ELR (cell line): Measurements from ENCODE around the gene KLHDC8A.

Experiments
- DNase-seq: peaks from one replicate; pipeline ENCODE4 v3.0.0-alpha.2; 2015; ENCODE audit warnings: low read depth

KLHDC8A gene

DNA sequence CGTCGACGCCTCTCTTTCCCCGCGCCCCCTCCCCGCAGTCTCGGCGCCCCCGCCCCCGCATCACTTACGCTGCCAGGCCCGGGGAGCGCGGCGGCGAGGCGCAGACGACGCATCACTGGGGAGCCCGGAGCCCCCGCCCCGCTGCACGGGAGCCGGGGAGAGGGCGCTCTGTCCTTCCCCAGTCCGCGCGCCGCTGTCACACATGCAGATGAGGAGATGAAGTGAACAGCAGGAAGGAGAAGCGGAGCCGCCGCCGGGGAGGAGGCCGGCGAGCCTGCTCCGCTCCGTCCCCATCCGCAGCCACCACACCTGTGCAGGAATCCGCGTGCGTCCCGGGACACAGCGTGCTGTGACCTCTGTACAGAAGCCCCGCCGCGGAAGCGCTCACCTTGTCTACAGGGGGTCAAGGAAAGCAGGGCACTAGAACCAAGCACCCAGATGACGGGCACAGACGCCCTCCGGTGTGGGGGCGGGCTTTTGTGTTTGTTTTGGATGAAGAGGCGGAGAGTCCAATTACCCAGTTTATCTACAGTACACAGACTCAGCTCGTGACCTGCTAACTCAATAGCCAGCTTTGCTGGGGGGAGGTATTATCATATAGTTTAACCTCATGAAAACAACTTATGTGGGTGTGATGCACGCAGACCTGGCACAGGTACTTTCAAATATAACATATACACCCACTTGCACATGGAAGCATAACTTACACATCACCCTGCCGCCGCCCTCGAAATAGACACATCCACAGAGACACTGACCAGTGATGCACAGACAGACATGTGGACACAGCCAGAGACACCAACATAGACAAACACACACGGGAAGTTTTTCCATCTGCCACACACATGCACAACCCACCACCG is 12.4 kb downstream of the KLHDC8A start:
- no peak for DNase-seq

DNA sequence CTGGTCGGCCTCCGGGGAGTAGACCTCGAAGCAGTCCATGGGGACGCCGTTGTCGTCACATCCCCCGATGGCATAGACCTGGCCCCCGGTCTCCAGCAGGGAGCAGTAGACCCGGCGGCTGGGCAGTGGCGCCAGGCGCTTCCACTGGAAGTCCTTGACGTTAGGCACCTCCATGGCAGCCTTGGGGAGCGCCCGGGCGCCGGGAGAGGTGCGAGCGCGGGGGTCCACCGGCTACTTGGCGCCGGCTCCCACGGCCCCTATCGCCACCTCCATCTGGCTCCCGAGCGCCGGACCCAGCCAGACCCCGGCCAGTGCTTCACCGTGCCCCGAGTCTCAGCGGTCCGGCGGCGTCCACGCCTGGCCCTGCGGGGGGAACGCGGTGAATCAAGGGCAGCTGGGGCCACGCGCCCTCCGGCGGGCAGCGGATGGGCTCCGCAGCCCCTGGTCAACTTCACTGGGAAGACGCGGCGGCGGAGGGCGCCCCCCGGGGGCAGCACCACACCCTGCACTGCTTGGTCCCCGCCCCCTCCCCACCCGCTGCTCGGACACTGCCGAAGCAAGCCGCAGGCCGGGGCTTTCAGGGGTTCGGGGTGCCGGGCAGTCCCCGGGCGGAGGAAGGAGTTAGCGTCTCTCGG is 13.2 kb downstream of the KLHDC8A start:
- no peak for DNase-seq

DNA sequence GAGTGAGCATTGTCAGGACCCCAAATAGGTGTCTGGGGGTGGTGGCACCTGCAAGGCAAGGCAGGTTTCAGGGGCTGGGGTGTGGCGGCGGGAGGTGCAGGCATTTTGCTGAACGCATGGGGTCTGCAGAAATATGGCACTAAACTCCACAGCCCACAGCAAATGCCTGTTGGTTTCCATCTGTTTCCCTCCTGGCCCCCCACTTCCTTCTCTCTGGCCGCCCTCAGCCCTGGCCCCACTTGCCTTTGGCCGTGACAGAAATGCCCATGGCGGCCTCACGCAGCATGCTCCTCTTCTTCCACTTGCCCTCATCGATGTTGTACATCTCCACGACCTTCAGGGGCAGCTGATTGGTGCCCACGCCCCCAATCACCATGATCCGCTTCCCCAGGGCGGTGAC is 13.7 kb downstream of the KLHDC8A start:
- no peak for DNase-seq

- DNase-seq, result no peak
Observed at GRCh38 chr1:205340676-205341075, 16.0 kb downstream of the KLHDC8A start.

DNA sequence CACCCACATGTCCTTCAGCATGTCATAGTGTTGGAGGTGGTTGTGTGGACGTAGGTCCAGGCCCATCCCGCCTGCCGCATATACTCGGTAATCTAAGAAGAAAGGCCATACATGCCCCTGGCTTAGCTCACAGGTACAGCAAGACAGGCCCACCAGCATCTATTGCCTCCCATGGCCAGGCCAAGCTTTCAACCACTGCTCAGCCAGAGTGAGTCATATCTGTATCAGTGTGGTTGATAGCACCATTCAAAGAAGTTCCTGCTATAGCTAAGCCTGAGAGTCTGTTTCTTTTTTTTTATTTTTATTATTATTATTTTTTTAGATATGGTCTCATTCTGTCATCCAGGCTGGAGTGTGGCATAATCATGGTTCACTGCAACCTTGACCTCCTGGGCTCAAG is 17.0 kb downstream of the KLHDC8A start:
- DNase-seq, result no peak

- no peak for DNase-seq
Observed at GRCh38 chr1:205339197-205339702, 17.5 kb downstream of the KLHDC8A start.

GRCh38 chr1:205338011-205338410 is 18.7 kb downstream of the KLHDC8A start:
- DNase-seq, result no peak

- no peak for DNase-seq
Observed at GRCh38 chr1:205337481-205337880, 19.2 kb downstream of the KLHDC8A start.

DNA sequence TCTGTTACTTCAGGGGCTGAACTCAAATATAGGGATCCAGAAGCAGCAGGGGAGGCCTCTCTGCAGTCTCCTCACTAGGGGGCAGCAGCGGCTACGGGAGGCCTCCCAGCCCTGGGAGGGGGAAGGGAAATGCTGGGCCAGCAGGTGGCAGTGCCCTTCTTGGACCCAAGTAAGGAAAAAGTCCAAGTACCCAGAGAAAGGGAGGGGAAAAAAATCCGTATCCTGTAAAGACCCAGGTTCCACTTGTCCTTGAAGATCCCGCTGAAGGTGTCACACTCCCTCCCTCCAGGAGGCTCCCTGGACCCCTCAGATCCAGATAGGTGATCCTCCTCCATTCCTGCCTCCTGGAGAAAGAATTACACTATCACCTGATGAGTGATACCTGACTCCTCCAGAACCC is 21.0 kb downstream of the KLHDC8A start:
- DNase-seq, result peak; percentile 80

- no peak for DNase-seq
Observed at GRCh38 chr1:205332015-205332791, 24.5 kb downstream of the KLHDC8A start.

DNA sequence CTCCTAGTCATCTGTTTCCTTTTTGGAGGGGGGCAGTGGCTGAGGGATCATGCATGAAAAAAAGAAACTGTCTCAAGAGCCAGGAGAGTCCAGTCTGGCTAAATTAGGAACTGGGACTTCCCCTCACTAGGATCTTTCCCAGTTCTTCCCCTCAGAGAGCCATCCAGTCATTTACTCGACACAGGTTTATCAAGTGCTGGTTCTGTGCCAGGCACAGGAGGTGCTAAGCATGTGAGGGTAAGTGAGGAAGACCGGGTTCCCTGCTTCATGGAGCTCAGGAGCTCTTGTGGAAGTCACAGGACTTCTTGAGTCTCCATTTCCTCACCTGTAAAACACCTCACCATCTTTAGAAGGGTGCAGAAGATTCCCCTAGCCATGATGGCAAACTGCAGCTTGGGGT is 26.6 kb downstream of the KLHDC8A start:
- DNase-seq, result no peak

GRCh38 chr1:205329719-205330118 is 27.0 kb downstream of the KLHDC8A start:
- DNase-seq, result no peak

DNA sequence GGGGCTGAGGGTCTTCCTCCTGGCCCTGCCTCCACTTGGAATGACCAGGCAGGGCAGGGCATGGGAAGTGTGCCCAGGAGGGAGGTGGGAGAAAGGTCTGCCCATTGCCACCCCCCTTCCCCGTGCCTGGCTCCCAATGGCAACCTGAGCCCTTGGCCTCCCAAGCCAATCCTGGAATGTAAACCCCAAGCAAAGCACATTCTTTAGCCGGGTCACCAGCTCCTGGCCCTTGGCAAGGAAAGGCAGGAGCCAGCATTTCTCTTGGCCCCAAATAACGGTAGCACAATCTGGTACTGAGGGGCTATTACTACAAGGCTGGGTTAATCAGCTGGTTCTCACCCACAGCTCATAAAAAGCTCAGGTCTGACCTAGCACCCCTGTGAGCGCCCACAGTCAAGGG is 28.2 kb downstream of the KLHDC8A start:
- DNase-seq, result no peak

DNA sequence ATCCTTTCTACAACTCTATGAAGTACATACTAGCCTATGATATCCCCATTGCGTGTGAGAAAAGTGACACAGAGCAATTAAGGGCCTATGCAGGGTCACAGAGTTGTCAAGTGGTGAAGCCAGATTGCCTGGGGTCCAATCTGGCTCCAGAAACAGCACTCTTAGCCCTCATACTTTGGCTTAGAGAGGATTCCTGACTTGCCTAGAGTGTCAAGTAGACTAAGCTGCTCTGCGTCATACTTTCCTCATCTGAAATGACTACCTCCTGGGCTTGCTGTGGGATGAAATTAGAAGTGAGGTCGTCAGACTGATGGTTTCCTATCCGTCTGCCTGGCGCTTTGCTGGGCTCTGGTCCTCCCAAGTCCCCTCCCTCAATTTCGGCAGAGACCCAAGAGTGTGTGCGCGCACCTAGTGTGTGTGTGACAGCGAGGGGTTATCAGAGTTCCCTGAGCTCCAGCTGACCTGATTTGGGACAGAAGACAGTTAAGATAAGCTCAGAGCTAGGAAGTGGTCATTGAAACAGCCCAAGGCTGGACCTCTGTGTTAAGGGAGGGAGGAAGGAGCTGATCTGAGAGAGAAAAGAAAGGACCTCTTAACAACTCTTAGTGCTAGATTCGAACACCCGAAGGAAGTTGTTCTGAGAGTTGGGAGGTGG is 29.8 kb downstream of the KLHDC8A start:
- peak; percentile 55 for DNase-seq

- peak; percentile 80 for DNase-seq
Observed at GRCh38 chr1:205325334-205325884, 31.3 kb downstream of the KLHDC8A start.

DNA sequence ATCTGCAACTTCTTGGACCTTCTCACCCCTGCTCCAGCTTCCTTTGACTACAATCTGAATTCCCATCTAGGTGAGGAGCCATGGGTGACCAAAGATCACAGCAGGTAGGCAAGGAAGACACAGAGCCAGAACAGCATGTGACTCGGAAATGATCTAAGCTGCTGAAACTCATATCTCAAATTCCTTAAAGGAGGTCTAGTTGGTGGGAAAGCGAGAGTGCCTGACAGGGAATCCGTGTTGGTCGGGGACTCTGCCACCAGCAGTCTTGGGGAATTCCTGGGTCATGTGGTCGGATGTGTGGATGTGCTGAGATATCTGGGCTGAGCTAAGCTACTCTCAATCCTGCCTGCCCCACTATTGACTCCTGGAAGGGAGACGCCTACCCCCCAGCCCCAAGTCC is 31.9 kb downstream of the KLHDC8A start:
- DNase-seq, result peak; percentile 54

DNA sequence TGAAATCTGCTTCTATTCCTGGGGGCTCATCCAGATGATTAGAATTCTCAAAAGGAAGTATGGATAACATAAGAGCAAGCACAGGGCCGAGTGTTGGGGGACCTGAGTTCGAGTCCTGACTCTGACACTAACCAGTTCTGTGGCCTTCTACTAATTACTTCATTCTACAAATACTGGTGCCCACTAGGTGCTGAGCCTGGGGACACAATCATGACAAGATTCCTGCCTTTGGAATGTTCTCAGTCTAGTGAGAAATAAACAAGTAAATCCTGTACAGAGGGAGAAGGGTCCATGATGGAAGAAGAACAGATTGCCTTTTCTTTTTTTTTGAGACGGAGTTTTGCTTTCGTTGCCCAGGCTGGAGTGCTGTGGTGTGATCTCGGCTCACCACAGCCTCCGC is 32.9 kb downstream of the KLHDC8A start:
- DNase-seq, result no peak

DNA sequence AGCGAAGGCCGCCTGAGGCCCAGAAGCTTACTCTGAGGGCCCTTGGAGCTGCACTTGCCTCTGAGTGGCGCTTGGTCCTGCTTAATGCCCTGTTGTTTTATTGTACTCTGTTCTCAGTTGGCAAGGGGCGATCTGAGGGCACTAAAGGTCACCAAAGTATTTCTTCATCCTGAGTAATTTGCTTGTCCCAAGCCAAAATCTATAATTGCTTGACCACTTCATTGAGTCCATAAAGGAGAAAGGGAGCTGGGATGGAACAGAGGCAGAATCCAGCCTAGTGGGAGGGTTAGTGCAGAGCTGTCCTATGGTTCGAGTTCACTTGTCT is 34.8 kb downstream of the KLHDC8A start:
- DNase-seq, result no peak

DNA sequence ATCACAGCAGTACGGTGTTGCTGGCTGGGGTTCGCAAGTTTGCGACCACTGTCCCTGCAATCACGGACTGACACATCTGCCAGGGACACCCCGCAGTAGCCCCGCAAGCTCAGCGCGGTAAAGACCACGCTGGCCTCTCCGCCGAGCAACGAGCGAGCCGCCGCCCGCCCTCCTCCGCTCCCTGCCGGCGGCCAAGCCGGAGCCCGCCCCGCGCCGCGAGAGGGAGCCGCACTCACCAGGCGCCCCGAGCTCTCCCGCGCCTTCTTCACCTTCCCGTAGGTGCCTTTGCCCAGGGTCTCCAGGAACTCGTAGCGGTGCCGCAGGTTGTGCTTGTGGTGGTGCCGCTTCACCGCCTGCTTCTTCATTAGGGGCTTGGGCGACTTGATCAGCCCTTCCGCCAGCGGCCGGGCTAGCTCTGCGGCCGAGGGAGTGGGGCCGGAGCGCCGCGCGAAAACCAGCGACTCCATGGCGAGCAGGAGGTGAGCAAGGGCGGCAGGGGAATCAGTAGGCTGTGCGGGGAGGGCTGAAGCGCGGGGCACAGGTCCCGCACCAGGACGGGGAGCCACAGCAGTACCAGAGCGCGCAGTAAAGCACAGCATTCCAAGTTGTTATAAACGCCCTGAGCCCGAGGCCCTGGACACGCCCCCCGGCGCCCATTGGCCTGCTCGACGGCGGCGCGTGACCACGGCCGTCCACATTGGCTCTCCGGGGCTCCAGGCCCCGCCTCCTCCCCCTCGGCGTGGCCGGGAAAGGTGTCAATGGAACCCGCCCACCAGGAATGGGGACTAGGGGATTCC is 35.4 kb downstream of the KLHDC8A start, which contains the start of gene NUAK2:
Gene NUAK2, minus strand, starts transcription at position 584 of the 797 bp plus-strand sequence. Its CDS starts 117 bp downstream, at position 467.
- DNase-seq, result peak; percentile 94

DNA sequence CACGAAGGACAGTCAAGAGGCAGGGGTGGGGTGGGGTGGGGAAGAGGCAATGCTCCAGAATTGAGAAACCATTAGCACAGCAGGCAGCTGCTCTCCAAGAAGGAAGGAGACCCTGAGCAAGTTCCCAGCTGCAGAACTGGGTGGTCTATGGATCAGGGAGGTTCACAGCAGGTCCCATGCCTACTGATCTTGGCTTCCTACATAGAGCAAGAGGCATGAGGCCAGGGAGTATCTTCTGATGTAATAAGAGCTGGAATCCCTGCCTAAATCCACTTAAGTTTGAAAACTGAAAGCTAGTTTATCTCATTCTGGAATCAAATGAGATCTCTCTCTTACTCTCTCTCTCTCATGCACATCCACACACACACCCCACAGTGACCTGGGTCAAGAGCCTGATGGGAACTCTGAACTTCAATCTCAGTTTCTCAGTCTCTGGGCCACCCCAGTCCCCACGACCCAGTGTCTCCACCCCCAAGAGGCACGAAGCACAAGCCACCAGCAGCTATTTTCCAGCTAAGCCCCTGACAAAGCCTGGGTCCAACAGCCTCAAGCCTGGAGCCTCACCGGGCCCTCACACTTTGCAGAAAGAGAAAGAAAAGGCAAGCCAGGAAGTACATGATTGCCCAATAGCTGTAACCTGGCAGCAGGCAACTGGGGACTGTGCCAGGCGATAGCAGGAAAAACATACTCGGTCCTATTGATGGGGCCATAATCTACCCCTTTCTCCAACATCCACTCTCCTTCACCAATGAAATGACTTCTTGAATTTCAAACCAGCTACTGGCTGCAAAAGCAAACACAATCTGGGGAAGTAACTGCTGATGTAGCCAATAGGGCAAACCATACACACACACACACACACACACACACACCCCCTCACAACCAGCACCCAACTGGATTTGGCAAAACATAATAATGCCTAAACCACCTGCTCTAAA is 37.4 kb downstream of the KLHDC8A start:
- DNase-seq, result peak; percentile 74
